Islet precursor cell (in vitro differentiated cells): Measurements from ENCODE around the gene VWDE.

ENCODE experiments used
- DNase-seq: peaks from one replicate; pipeline ENCODE4 v3.0.0-alpha.2; 2018

The VWDE gene

DNA sequence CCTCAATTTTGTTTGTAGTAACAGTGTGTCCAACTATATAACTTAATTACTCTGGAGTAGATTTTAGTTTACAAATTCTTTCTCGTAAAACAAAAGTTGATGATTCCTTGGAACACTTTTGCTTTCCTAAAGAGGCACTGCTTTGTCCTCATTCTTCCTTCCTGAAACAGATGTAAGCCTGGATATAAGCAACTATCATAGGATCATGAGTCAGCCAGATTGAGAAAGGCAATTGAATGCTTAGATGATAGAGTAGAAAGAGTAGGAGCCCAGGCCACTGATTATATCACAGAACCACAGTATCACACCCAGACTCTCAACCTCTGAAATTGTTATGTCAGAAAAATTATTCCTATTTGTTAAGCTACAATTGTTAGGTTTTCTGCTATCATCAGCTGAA lies 122.6 kb downstream of the VWDE start:
- no peak for DNase-seq
